H9 (cell line): ENCODE measurements around the gene DIAPH2. TPM values are rescaled to one million over a fixed set of nuclear protein-coding genes. Genes with fewer than 3 reads are reported as not detected.

Source experiments
- DNase-seq: peaks from one replicate; pipeline ENCODE4 v3.0.0-alpha.2; 2017
- H2AFZ ChIP-seq: one replicate; pipeline ENCODE4 v1.6.1; 2013; ENCODE audit warnings: mild to moderate bottlenecking, low read length, control low read depth, moderate library complexity
- H2AK5ac ChIP-seq: 2 replicates; pipeline ENCODE4 v1.6.1; 2013; ENCODE audit warnings: low read length, control low read depth, mixed read lengths; ENCODE audit not compliant: insufficient read length
- H2BK120ac ChIP-seq: one replicate; pipeline ENCODE4 v1.6.1; 2013; ENCODE audit warnings: low read depth, mild to moderate bottlenecking, low read length, control low read depth, inconsistent platforms; ENCODE audit not compliant: poor library complexity, severe bottlenecking
- H2BK12ac ChIP-seq: 2 replicates; pipeline ENCODE4 v1.6.1; 2013; ENCODE audit warnings: low read length, control low read depth, mixed read lengths, low read depth; ENCODE audit not compliant: insufficient read length
- H2BK15ac ChIP-seq: 2 replicates; pipeline ENCODE4 v1.6.1; 2013; ENCODE audit warnings: low read depth, low read length, control low read depth
- H2BK20ac ChIP-seq: one replicate; pipeline ENCODE4 v1.6.1; 2013; ENCODE audit warnings: low read depth, mild to moderate bottlenecking, low read length, control low read depth, inconsistent platforms; ENCODE audit not compliant: poor library complexity, severe bottlenecking
- H2BK5ac ChIP-seq: 2 replicates; pipeline ENCODE4 v1.6.1; 2013; ENCODE audit warnings: low read length, control low read depth, mixed read lengths; ENCODE audit not compliant: insufficient read length
- H3K14ac ChIP-seq: 2 replicates; pipeline ENCODE4 v1.6.1; 2013; ENCODE audit warnings: low read length, control low read depth; ENCODE audit not compliant: insufficient read depth
- H3K18ac ChIP-seq: 2 replicates; pipeline ENCODE4 v1.6.1; 2013; ENCODE audit warnings: low read depth, mild to moderate bottlenecking, mixed read lengths, low read length, control low read depth; ENCODE audit not compliant: insufficient read length
- H3K23ac ChIP-seq: 2 replicates; pipeline ENCODE4 v1.6.1; 2013; ENCODE audit warnings: low read length, control low read depth, mixed read lengths, low read depth; ENCODE audit not compliant: insufficient read length
- H3K23me2 ChIP-seq: 2 replicates; pipeline ENCODE4 v1.6.1; 2013; ENCODE audit warnings: low read depth, mild to moderate bottlenecking, mixed read lengths, low read length, control low read depth; ENCODE audit not compliant: insufficient read length, poor library complexity, severe bottlenecking
- H3K27ac ChIP-seq: 2 replicates; pipeline ENCODE4 v1.5.1; 2013; ENCODE audit warnings: low read length, control low read depth, mixed read lengths, low read depth; ENCODE audit not compliant: insufficient read length
- H3K27me3 ChIP-seq: 2 replicates; pipeline ENCODE4 v1.6.1; 2013; ENCODE audit warnings: low read length, control low read depth, inconsistent platforms; ENCODE audit not compliant: insufficient read depth
- H3K4ac ChIP-seq: 2 replicates; pipeline ENCODE4 v1.6.1; 2013; ENCODE audit warnings: low read depth, mild to moderate bottlenecking, control low read depth, inconsistent platforms, low read length, moderate library complexity
- H3K4me1 ChIP-seq: 2 replicates; pipeline ENCODE4 v1.6.1; 2013; ENCODE audit warnings: low read length, control low read depth, inconsistent platforms; ENCODE audit not compliant: insufficient read depth
- H3K4me2 ChIP-seq: 2 replicates; pipeline ENCODE4 v1.6.1; 2013; ENCODE audit warnings: low read length, control low read depth, mixed read lengths; ENCODE audit not compliant: insufficient read length, insufficient read depth
- H3K56ac ChIP-seq: 2 replicates; pipeline ENCODE4 v1.6.1; 2013; ENCODE audit warnings: low read depth, mild to moderate bottlenecking, mixed read lengths, low read length, control low read depth; ENCODE audit not compliant: insufficient read length
- H3K79me1 ChIP-seq: 2 replicates; pipeline ENCODE4 v1.6.1; 2013; ENCODE audit warnings: low read depth, mild to moderate bottlenecking, moderate library complexity, low read length, control low read depth, inconsistent platforms; ENCODE audit not compliant: insufficient read depth, poor library complexity, severe bottlenecking
- H3K79me2 ChIP-seq: 2 replicates; pipeline ENCODE4 v1.6.1; 2013; ENCODE audit warnings: low read length, control low read depth, inconsistent platforms; ENCODE audit not compliant: insufficient read depth
- H3K9ac ChIP-seq: 2 replicates; pipeline ENCODE4 v1.6.1; 2013; ENCODE audit warnings: low read length, control low read depth, mixed read lengths; ENCODE audit not compliant: insufficient read length; ENCODE audit errors: extremely low read depth
- H3K9me3 ChIP-seq: one replicate; pipeline ENCODE4 v1.6.1; 2013; ENCODE audit warnings: low read depth, low read length, inconsistent platforms; ENCODE audit not compliant: control insufficient read depth
- H3T11ph ChIP-seq: one replicate; pipeline ENCODE4 v1.6.1; 2013; ENCODE audit warnings: mild to moderate bottlenecking, low read length, control low read depth, inconsistent platforms
- H4K20me1 ChIP-seq: one replicate; pipeline ENCODE4 v1.6.1; 2013; ENCODE audit not compliant: control insufficient read depth, insufficient read length, insufficient read depth
- H4K5ac ChIP-seq: 2 replicates; pipeline ENCODE4 v1.6.1; 2013; ENCODE audit warnings: low read depth, mild to moderate bottlenecking, mixed read lengths, low read length, control low read depth; ENCODE audit not compliant: insufficient read length
- H4K8ac ChIP-seq: replicated peaks from 2 replicates; pipeline ENCODE4 v1.6.1; 2013; ENCODE audit warnings: low read length, control low read depth, mixed read lengths, low read depth; ENCODE audit not compliant: insufficient read length
- H4K91ac ChIP-seq: 2 replicates; pipeline ENCODE4 v1.6.1; 2013; ENCODE audit warnings: low read depth, mild to moderate bottlenecking, moderate library complexity, mixed read lengths, low read length, control low read depth; ENCODE audit not compliant: insufficient read length
- H3K27ac Mint-ChIP-seq, 3 experiments: 2 replicates in 2 of 3; 3 replicates in 1 of 3; pipeline ENCODE4 v1.8.0; 2020 to 2021; ENCODE audit warnings: mixed read lengths in 3 of 3, mild to moderate bottlenecking in 1 of 3, moderate library complexity in 1 of 3
- H3K27me3 Mint-ChIP-seq: 2 replicates; pipeline ENCODE4 v1.8.0; 2021; ENCODE audit warnings: low read depth, mild to moderate bottlenecking, moderate library complexity, mixed read lengths
- H3K36me3 Mint-ChIP-seq, 3 experiments: 2 replicates in 2 of 3; 3 replicates in 1 of 3; pipeline ENCODE4 v1.8.0; 2020 to 2021; ENCODE audit warnings: low read depth in 3 of 3, mixed read lengths in 3 of 3; ENCODE audit not compliant: insufficient read depth in 1 of 3
- H3K4me1 Mint-ChIP-seq, 2 experiments: 2 replicates each; pipeline ENCODE4 v1.8.0; 2020; ENCODE audit warnings: mixed read lengths in 2 of 2
- H3K4me3 Mint-ChIP-seq, 2 experiments: 2 replicates in 1 of 2; 3 replicates in 1 of 2; pipeline ENCODE4 v1.8.0; 2020 to 2021; ENCODE audit warnings: mild to moderate bottlenecking in 2 of 2, mixed read lengths in 2 of 2, moderate library complexity in 1 of 2
- H3K9me3 Mint-ChIP-seq, 2 experiments: 2 replicates in 1 of 2; 3 replicates in 1 of 2; pipeline ENCODE4 v1.8.0; 2020; ENCODE audit warnings: mild to moderate bottlenecking in 2 of 2, mixed read lengths in 2 of 2, moderate library complexity in 1 of 2
- WGBS: extraction: QIAGEN DNeasy Blood & Tissue Kit; methylation state at CpG from one replicate; pipeline ENCODE4 v1.1.7; 2013; ENCODE audit warnings: missing lambda C conversion rate, low lambda C conversion rate, mixed read lengths; ENCODE audit not compliant: insufficient read length; ENCODE audit errors: extremely low coverage; 5-methylcytosine and 5-hydroxymethylcytosine counted together
- total RNA-seq: library from RNA; stranded (reverse); gene quantifications from 2 replicates; pipeline ENCODE4 v1.2.1, GENCODE V29; 2021
- TF ChIP-seq, protein P1 (sequence below): fragments of 200-600 bp; sonication (generic); conservative IDR thresholded peaks from 3 replicates; pipeline ENCODE4 v1.8.0; 2021; ENCODE audit warnings: antibody characterized with exemption, mild to moderate bottlenecking

The DIAPH2 gene
- total RNA-seq, 1 experiment from 2014 or later, result 45.4 TPM

DNA sequence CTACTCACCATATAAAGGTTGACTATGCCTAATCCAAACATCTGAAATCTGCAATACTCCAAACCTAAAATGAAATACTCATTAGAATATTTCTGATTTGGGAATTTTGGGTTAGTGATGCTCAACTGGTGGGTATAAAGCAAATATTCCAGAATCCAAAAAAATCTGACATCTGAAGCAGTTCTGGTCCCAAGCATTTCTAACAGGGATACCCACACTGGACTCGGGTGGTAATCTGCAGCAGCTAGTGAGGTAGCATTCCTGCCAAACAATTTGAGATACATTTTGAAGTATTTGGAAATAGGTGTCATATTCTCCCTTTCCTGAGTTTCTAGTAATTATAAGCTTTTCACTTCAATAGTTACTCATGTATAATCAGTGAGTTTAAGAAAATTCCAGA, 149.5 kb downstream of the DIAPH2 start:
- no peak overlapping the region for H3K4me2 ChIP-seq
- H3K18ac ChIP-seq, result no peak overlapping the region
- no peaks in the 10 kb centered on the region for H4K20me1 ChIP-seq

More for the DNA sequence above, 149.5 kb downstream of the DIAPH2 start:
- H2BK12ac ChIP-seq, result no peak overlapping the region
- H3T11ph ChIP-seq, result no peak overlapping the region
- H3K4me1 ChIP-seq, result no peaks in the 10 kb centered on the region; the same call in 1 of the 2 replicates
- H4K5ac ChIP-seq, result no peak overlapping the region
- H2BK15ac ChIP-seq, result no peak overlapping the region
- H4K91ac ChIP-seq, result no peak overlapping the region
- no peak overlapping the region for H2BK20ac ChIP-seq
- no peak overlapping the region for H2BK5ac ChIP-seq
- H3K27ac ChIP-seq, result no peak overlapping the region
- H3K9me3 Mint-ChIP-seq, result no peaks in the 10 kb centered on the region
- TF ChIP-seq, protein P1, sequence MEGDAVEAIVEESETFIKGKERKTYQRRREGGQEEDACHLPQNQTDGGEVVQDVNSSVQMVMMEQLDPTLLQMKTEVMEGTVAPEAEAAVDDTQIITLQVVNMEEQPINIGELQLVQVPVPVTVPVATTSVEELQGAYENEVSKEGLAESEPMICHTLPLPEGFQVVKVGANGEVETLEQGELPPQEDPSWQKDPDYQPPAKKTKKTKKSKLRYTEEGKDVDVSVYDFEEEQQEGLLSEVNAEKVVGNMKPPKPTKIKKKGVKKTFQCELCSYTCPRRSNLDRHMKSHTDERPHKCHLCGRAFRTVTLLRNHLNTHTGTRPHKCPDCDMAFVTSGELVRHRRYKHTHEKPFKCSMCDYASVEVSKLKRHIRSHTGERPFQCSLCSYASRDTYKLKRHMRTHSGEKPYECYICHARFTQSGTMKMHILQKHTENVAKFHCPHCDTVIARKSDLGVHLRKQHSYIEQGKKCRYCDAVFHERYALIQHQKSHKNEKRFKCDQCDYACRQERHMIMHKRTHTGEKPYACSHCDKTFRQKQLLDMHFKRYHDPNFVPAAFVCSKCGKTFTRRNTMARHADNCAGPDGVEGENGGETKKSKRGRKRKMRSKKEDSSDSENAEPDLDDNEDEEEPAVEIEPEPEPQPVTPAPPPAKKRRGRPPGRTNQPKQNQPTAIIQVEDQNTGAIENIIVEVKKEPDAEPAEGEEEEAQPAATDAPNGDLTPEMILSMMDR, result no peak
- H3K27me3 Mint-ChIP-seq, result no peaks in the 10 kb centered on the region
- no peaks in the 10 kb centered on the region for H3K23me2 ChIP-seq
- H3K4me1 Mint-ChIP-seq, result peaks cover 15 to 22% of the 10 kb centered on the region in 2 experiments; a peak in 3 of 4 replicates
- no peak for DNase-seq
- H4K8ac ChIP-seq, result no peak overlapping the region
- no peaks in the 10 kb centered on the region for H3K79me1 ChIP-seq
- no peaks in the 10 kb centered on the region for H3K36me3 Mint-ChIP-seq
- no peak overlapping the region for H2AFZ ChIP-seq
- no CpG with 5 or more reads among the region's 1 CpG for WGBS
- H3K14ac ChIP-seq, result no peak overlapping the region
- H3K79me2 ChIP-seq, result no peaks in the 10 kb centered on the region
- no peaks in the 10 kb centered on the region for H3K9me3 ChIP-seq
- H3K4ac ChIP-seq, result no peak overlapping the region
- no peak overlapping the region for H3K9ac ChIP-seq
- no peak overlapping the region for H3K27ac Mint-ChIP-seq
- no peak overlapping the region for H3K56ac ChIP-seq
- H3K23ac ChIP-seq, result no peak overlapping the region
- no peak overlapping the region for H2BK120ac ChIP-seq
- no peak overlapping the region for H3K4me3 Mint-ChIP-seq
- H2AK5ac ChIP-seq, result no peak overlapping the region
- no peaks in the 10 kb centered on the region for H3K27me3 ChIP-seq
